HepG2 (cell line): ENCODE measurements around the gene SLC29A1. TPM values are rescaled to one million over a fixed set of nuclear protein-coding genes. Genes with fewer than 3 reads are reported as not detected.

Experiments used
- ATAC-seq: fragments of 200-7000 bp; cut with Tn5 transposase; 3 replicates; pipeline ENCODE4 v1.9.1; 2020; ENCODE audit warnings: mild to moderate bottlenecking, moderate library complexity
- BruUV-seq: library from RNA; stranded (reverse); fragments of 400-500 nt; replicated peaks from 2 replicates; lab custom pipeline; 2021; lab: Mats Ljungman, UMichigan
- CTCF ChIA-PET: fragments of 300-600 bp; formaldehyde crosslinking; extraction: SDS; loops from one replicate; lab custom pipeline; 2021; ENCODE audit warnings: low total read pairs, inconsistent platforms, low intra/inter-chr PET ratio; lab: Yijun Ruan, JAX
- POLR2A ChIA-PET: fragments of 350-600 bp; sonication (Branson Sonifier 250); formaldehyde crosslinking; loops from one replicate; lab custom pipeline; 2020; ENCODE audit warnings: antibody characterized with exemption, inconsistent platforms; lab: Yijun Ruan, JAX
- DNase-seq: peaks from one replicate; pipeline ENCODE4 v3.0.0-alpha.2; 2015; ENCODE audit warnings: low spot score
- FAIRE-seq: peaks from 3 replicates; lab custom pipeline; 2011; peaks lifted over from hg19 to GRCh38; lab: Jason Lieb, UNC
- H2AFZ ChIP-seq: one replicate; pipeline ENCODE4 v1.6.1; 2011; ENCODE audit warnings: low read length, inconsistent platforms
- H3K27ac ChIP-seq: fragments of 300-600 bp; 3 replicates; pipeline ENCODE4 v1.8.0; 2011; ENCODE audit warnings: mixed run types, mild to moderate bottlenecking, mixed read lengths, low read length, inconsistent platforms; ENCODE audit not compliant: insufficient read depth; ENCODE audit errors: extremely low read length
- H3K27me3 ChIP-seq, 2 experiments: fragments of 200-600 bp in 1 of 2; 2 replicates in 1 of 2; 3 replicates in 1 of 2; pipeline versions ENCODE4 v1.6.0 to v1.8.0; 2011; ENCODE audit warnings: low read length in 2 of 2, mild to moderate bottlenecking in 2 of 2, moderate library complexity in 2 of 2, inconsistent platforms in 1 of 2; ENCODE audit not compliant: insufficient read depth in 2 of 2, control insufficient read depth in 1 of 2
- H3K36me3 ChIP-seq, 2 experiments: fragments of 200-600 bp in 1 of 2; replicated peaks in 1 of 2; 2 replicates in 1 of 2; 3 replicates in 1 of 2; pipeline versions ENCODE4 v1.5.1 to v1.8.0; 2011; ENCODE audit warnings: low read length in 2 of 2, inconsistent platforms in 1 of 2; ENCODE audit not compliant: insufficient read depth in 2 of 2, control insufficient read depth in 1 of 2
- H3K4me1 ChIP-seq: 2 replicates; pipeline ENCODE4 v1.5.1; 2012; ENCODE audit warnings: low read length, inconsistent platforms; ENCODE audit not compliant: insufficient read depth
- H3K4me2 ChIP-seq: 2 replicates; pipeline ENCODE4 v1.6.0; 2011; ENCODE audit warnings: low read depth, low read length, inconsistent platforms
- H3K4me3 ChIP-seq, 3 experiments: fragments of 200-600 bp in 1 of 3; sonication (generic), shearing (Covaris generic) in 1 of 3; replicated peaks in 1 of 3; 2 replicates each; pipeline ENCODE4 v1.5.1; 2011 to 2016; ENCODE audit warnings: low read length in 3 of 3, inconsistent platforms in 2 of 3, low read depth in 2 of 3, mild to moderate bottlenecking in 2 of 3, control low read depth in 1 of 3, mixed read lengths in 1 of 3; ENCODE audit not compliant: insufficient read depth in 1 of 3
- H3K79me2 ChIP-seq: one replicate; pipeline ENCODE4 v1.6.1; 2011; ENCODE audit warnings: low read length, inconsistent platforms; ENCODE audit not compliant: insufficient read depth
- H3K9ac ChIP-seq: 2 replicates; pipeline ENCODE4 v1.6.0; 2011; ENCODE audit warnings: mild to moderate bottlenecking, low read depth, low read length, inconsistent platforms; ENCODE audit not compliant: insufficient read depth
- H3K9me3 ChIP-seq: 2 replicates; pipeline ENCODE4 v1.5.1; 2012; ENCODE audit warnings: mild to moderate bottlenecking, low read length
- H4K20me1 ChIP-seq: 2 replicates; pipeline ENCODE4 v1.6.0; 2011; ENCODE audit warnings: inconsistent platforms, mild to moderate bottlenecking, low read length, moderate library complexity; ENCODE audit not compliant: insufficient read depth
- KIAA2018 ChIP-seq: sonication (generic); formaldehyde crosslinking; IDR thresholded peaks from 2 replicates; pipeline ENCODE4 v1.5.0; 2020; ENCODE audit warnings: mild to moderate bottlenecking, missing genetic modification reagents, borderline replicate concordance
- NFIB ChIP-seq: sonication (generic); formaldehyde crosslinking; IDR thresholded peaks from 2 replicates; pipeline ENCODE4 v1.9.0; 2021; ENCODE audit warnings: missing genetic modification reagents, mild to moderate bottlenecking, borderline replicate concordance
- ZNF10 ChIP-seq: sonication (generic); formaldehyde crosslinking; IDR thresholded peaks from 2 replicates; pipeline ENCODE4 v1.4.0; 2020; ENCODE audit warnings: mild to moderate bottlenecking, low read depth, missing genetic modification reagents, borderline replicate concordance
- ZNF629 ChIP-seq: sonication (generic); formaldehyde crosslinking; conservative IDR thresholded peaks from 2 replicates; pipeline ENCODE4 v1.5.0; 2020; ENCODE audit warnings: missing genetic modification reagents
- WGBS: methylation state at CpG from one replicate; pipeline ENCODE4 v1.1.6; 2017; ENCODE audit warnings: low lambda C conversion rate; 5-methylcytosine and 5-hydroxymethylcytosine counted together
- in situ Hi-C: cut with HindIII; loops from 2 replicates; pipeline ENCODE4 v1.10.0; 2017; ENCODE audit warnings: low pct_unique_long_range_greater_than_20kb; ENCODE audit not compliant: extremely low pct_ligation_motif_present
- intact Hi-C: fragments of 100-400 bp; cut with micrococcal nuclease; formaldehyde crosslinking; loops from one replicate; pipeline ENCODE4 v1.10.0; 2022; ENCODE audit not compliant: unreplicated experiment
- polyA plus RNA-seq, 8 experiments: library from polyadenylated mRNA; depleted of rRNA in 3 of 8; stranded (reverse) in 7 of 8; unstranded in 1 of 8; fragments of >200 nt; fragmentation: Illumina TruSeq in 4 of 8; extraction: Trizol in 4 of 8; gene quantifications; 2 replicates each; pipeline versions ENCODE4 v1.2.1 to v1.2.3, GENCODE V29; 2011 to 2016; ENCODE audit warnings: low read depth in 4 of 8, missing spikeins in 1 of 8, mixed read lengths in 1 of 8; ENCODE audit not compliant: insufficient read depth in 1 of 8
- total RNA-seq, 5 experiments: library from RNA; depleted of rRNA; stranded (reverse); fragments of >200 nt; fragmentation: Illumina TruSeq; extraction: Trizol; gene quantifications; 2 replicates each; pipeline ENCODE4 v1.2.3, GENCODE V29; 2016; ENCODE audit warnings: low read depth in 1 of 5

The SLC29A1 gene
- total and polyA plus RNA-seq, 2 of the 13 experiments (the other 11 are each of a cell fraction or from before 2014, with no cell fraction given) = 43.2 to 106 TPM

- Histone ChIP-seq H3K9ac (no peak overlapping the region), H2AFZ (no peak overlapping the region), H3K36me3 (no peaks in the 10 kb centered on the region), H3K79me2 (no peaks in the 10 kb centered on the region), H3K9me3 (no peaks in the 10 kb centered on the region), H3K4me3 (no peak overlapping the region), H3K4me2 (no peak overlapping the region), H3K27ac (no peak overlapping the region), H4K20me1 (peaks cover 3% of the 10 kb centered on the region; the same call in 1 of the 2 replicates), H3K27me3 (peaks cover 37 to 89% of the 10 kb centered on the region in 2 experiments), H3K4me1 (peaks cover 37% of the 10 kb centered on the region)
- DNase-seq (no peak), ATAC-seq (no peak), FAIRE-seq (no peak)
- 0% methylated on average over 1 of the region's 1 CpG for WGBS
- no TSS peak for BruUV-seq
- ChIA-PET POLR2A (no interaction called here), CTCF (no interaction called here)
- in situ Hi-C loops (loop anchor here (5.0 kb wide), 1 partner anchor 64 kb away; no protein-coding TSS in a partner anchor), intact Hi-C loops (no loop called here)
- TF ChIP-seq KIAA2018 (no peak), ZNF629 (peak; percentile 65), ZNF10 (CRISPR knock-in tag) (no peak), NFIB (0 out of 2 replicates have a peak, but pooled peaks have one; percentile 18)
Measured at GRCh38 chr6:44273617-44274016, 50.2 kb downstream of the SLC29A1 start.
